Stomach (tissue), 4 donors: ENCODE measurements around the gene ALG6.

Experiments used
- POLR2AphosphoS5 ChIP-seq, 3 donors: sonication (generic); formaldehyde crosslinking; IDR thresholded peaks; one replicate each; pipeline ENCODE4 v1.6.1; 2016; ENCODE audit warnings: antibody characterized with exemption in 3 of 3
- TF ChIP-seq, protein P1 (sequence below), 7 experiments: fragments of 450-650 bp in 4 of 7; fragments of 200-600 bp in 3 of 7; sonication (generic) in 3 of 7; IDR thresholded peaks; one replicate each; pipeline ENCODE4 v1.5.1; 2016 to 2019; ENCODE audit warnings: antibody characterized with exemption in 7 of 7, control low read depth in 2 of 7, mild to moderate bottlenecking in 1 of 7

DNA sequence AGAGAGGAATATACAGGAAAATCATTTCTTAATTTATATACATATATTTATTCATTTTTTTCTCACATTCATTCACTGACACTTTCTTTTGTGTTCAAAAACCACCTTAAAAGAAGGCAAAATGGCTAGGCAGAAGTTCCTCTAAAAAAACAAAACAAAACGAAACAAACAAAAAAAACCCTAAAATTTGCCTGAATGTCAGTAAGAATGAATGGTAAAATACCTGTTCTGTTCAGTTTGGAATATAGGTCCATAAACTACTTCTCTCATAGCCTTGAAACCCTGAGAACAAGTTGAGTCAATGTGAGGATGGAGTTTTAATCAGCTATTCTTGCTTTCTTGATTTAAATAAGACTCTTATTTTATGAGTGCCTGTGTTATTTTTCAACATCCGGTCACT is 14.7 kb upstream of the ALG6 start:
- TF ChIP-seq, protein P1, sequence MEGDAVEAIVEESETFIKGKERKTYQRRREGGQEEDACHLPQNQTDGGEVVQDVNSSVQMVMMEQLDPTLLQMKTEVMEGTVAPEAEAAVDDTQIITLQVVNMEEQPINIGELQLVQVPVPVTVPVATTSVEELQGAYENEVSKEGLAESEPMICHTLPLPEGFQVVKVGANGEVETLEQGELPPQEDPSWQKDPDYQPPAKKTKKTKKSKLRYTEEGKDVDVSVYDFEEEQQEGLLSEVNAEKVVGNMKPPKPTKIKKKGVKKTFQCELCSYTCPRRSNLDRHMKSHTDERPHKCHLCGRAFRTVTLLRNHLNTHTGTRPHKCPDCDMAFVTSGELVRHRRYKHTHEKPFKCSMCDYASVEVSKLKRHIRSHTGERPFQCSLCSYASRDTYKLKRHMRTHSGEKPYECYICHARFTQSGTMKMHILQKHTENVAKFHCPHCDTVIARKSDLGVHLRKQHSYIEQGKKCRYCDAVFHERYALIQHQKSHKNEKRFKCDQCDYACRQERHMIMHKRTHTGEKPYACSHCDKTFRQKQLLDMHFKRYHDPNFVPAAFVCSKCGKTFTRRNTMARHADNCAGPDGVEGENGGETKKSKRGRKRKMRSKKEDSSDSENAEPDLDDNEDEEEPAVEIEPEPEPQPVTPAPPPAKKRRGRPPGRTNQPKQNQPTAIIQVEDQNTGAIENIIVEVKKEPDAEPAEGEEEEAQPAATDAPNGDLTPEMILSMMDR (IDR thresholded peaks at IDR 0.05), result no peak
- no peak for TF ChIP-seq POLR2AphosphoS5 (IDR thresholded peaks at IDR 0.05)
